Neural progenitor cell (in vitro differentiated cells): Measurements from ENCODE around the gene RALGAPA2. TPM values are rescaled to one million over a fixed set of nuclear protein-coding genes. Genes with fewer than 3 reads are reported as not detected.

Experiments
- DNase-seq: peaks from one replicate; pipeline ENCODE4 v3.0.0-alpha.2; 2016; ENCODE audit warnings: low spot score
- H2AFZ ChIP-seq: fragments of 200-600 bp; sonication (generic); replicated peaks from 2 replicates; pipeline ENCODE4 v1.6.1; 2016; ENCODE audit warnings: antibody characterized with exemption
- H3F3A ChIP-seq: fragments of 200-600 bp; sonication (generic); 2 replicates; pipeline ENCODE4 v1.6.1; 2016; ENCODE audit warnings: antibody characterized with exemption, low read depth
- H3K27ac ChIP-seq: fragments of 200-600 bp; sonication (generic); 2 replicates; pipeline ENCODE4 v1.5.1; 2016; ENCODE audit warnings: mild to moderate bottlenecking
- H3K27me3 ChIP-seq: fragments of 200-600 bp; sonication (generic); 2 replicates; pipeline ENCODE4 v1.6.1; 2016; ENCODE audit warnings: mild to moderate bottlenecking, moderate library complexity
- H3K36me3 ChIP-seq: fragments of 200-600 bp; sonication (generic); 2 replicates; pipeline ENCODE4 v1.5.1; 2016
- H3K4me1 ChIP-seq: fragments of 200-600 bp; sonication (generic); 2 replicates; pipeline ENCODE4 v1.6.1; 2016; ENCODE audit warnings: mixed run types
- H3K4me2 ChIP-seq: fragments of 200-600 bp; sonication (generic); 2 replicates; pipeline ENCODE4 v1.6.1; 2016
- H3K4me3 ChIP-seq: fragments of 200-600 bp; sonication (generic); 2 replicates; pipeline ENCODE4 v1.5.1; 2016
- H3K79me2 ChIP-seq: fragments of 200-600 bp; sonication (generic); 2 replicates; pipeline ENCODE4 v1.6.1; 2016; ENCODE audit warnings: low read depth
- H3K9ac ChIP-seq: fragments of 200-600 bp; sonication (generic); 2 replicates; pipeline ENCODE4 v1.6.1; 2016
- H3K9me3 ChIP-seq: fragments of 200-600 bp; sonication (generic); 2 replicates; pipeline ENCODE4 v1.5.1; 2016; ENCODE audit warnings: low read depth
- H4K20me1 ChIP-seq: fragments of 200-600 bp; sonication (generic); 2 replicates; pipeline ENCODE4 v1.6.1; 2016; ENCODE audit warnings: low read depth
- H3K27ac Mint-ChIP-seq: 3 replicates; pipeline ENCODE4 v1.8.0; 2021; ENCODE audit warnings: mixed read lengths
- H3K27me3 Mint-ChIP-seq: 2 replicates; pipeline ENCODE4 v1.8.0; 2022; ENCODE audit warnings: low read depth, mild to moderate bottlenecking, inconsistent platforms, moderate library complexity, mixed read lengths; ENCODE audit not compliant: insufficient read depth
- H3K36me3 Mint-ChIP-seq: 3 replicates; pipeline ENCODE4 v1.8.0; 2021; ENCODE audit warnings: mixed read lengths
- H3K4me1 Mint-ChIP-seq: 3 replicates; pipeline ENCODE4 v1.8.0; 2021; ENCODE audit warnings: mixed read lengths
- H3K4me3 Mint-ChIP-seq: 3 replicates; pipeline ENCODE4 v1.8.0; 2021; ENCODE audit warnings: mild to moderate bottlenecking, moderate library complexity, mixed read lengths
- H3K9me3 Mint-ChIP-seq: 3 replicates; pipeline ENCODE4 v1.8.0; 2020; ENCODE audit warnings: mixed read lengths
- EZH2 ChIP-seq: fragments of 200-600 bp; sonication (generic); IDR thresholded peaks from 2 replicates; pipeline ENCODE4 v1.6.1; 2017; ENCODE audit warnings: antibody characterized with exemption, mild to moderate bottlenecking, moderate library complexity
- EZH2phosphoT487 ChIP-seq: fragments of 200-600 bp; sonication (generic); IDR thresholded peaks from 2 replicates; pipeline ENCODE4 v1.6.1; 2017; ENCODE audit warnings: antibody characterized with exemption
- total RNA-seq: library from RNA; depleted of rRNA; stranded (reverse); fragments of >200 nt; gene quantifications from 2 replicates; pipeline ENCODE4 v1.2.3, GENCODE V29; 2015; ENCODE audit warnings: low replicate concordance
- TF ChIP-seq, protein P1 (sequence below): fragments of 200-600 bp; sonication (generic); IDR thresholded peaks from 2 replicates; pipeline ENCODE4 v1.5.1; 2017; ENCODE audit warnings: antibody characterized with exemption, mild to moderate bottlenecking

Gene RALGAPA2
- total RNA-seq, 1 donor from 2014 or later = 25.9 TPM

DNA sequence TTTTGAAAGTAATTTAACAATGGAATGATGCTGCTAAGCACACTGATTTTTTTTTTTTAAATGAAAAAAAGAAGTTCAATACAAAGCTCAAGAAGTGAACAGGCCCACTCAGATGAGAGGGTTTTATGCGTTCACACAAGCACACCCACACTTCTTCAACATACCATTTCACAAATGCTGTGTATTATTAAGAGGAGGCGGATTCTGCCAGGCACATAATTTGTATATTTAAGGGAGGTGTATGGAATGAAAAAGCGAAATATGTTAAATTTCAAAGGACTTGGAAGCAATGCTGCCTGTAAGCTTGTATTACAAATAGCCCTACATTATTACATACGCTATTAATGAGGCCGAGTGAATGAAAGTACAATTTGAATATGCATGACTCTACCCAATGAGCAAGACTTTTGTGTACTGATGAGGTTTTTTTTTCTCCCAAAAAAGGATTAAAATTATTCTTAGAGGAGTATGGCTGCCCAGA lies 220.6 kb downstream of the RALGAPA2 start:
- no peaks in the 10 kb centered on the region for H3K9me3 Mint-ChIP-seq

DNA sequence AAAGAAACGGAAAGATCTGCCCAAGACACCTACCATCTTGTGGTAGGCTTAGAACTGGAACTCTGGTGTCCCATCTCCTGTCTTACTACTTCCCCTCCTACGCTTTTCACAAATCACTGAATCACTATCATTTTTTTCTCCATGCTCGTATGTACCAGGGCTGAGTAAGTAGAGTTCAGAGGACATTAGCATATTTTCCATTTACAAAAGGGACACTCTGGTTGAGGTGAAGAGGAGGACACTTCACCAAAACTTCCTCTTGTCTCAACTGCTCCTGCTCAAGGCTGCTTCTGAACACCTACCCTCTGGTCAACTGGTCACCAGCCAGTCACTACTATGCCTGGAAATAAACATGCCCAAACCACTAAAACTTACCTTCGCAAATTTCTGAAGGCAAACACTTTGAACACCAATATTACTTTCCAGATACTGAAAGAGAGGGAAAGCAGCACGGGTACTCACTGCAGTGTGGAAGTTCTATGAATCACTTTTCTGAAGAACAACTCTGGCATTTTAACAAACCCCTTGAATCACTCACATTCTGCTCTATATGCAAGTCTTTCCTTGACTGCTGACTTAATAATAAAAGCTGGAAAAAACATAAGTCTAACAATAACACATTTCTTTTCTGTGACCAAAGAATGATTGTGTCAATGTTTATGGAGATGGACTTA lies 221.2 kb downstream of the RALGAPA2 start:
- Histone ChIP-seq H3K4me2 (no peak overlapping the region), H3K4me3 (no peak overlapping the region), H3K36me3 (no peaks in the 10 kb centered on the region), H3F3A (peaks cover 17% of the 10 kb centered on the region), H3K27me3 (no peaks in the 10 kb centered on the region), H2AFZ (no peak overlapping the region), H3K27ac (no peak overlapping the region), H3K79me2 (no peaks in the 10 kb centered on the region), H3K4me1 (peaks cover 52% of the 10 kb centered on the region), H4K20me1 (no peaks in the 10 kb centered on the region), H3K9me3 (no peaks in the 10 kb centered on the region), H3K9ac (no peak overlapping the region)
- Mint-ChIP-seq H3K36me3 (peaks cover 19% of the 10 kb centered on the region), H3K9me3 (peaks cover 5% of the 10 kb centered on the region), H3K4me1 (peaks cover 49% of the 10 kb centered on the region), H3K27me3 (peaks cover 2% of the 10 kb centered on the region), H3K4me3 (no peak overlapping the region), H3K27ac (no peak overlapping the region)
- no peak for DNase-seq
- TF ChIP-seq, protein P1, sequence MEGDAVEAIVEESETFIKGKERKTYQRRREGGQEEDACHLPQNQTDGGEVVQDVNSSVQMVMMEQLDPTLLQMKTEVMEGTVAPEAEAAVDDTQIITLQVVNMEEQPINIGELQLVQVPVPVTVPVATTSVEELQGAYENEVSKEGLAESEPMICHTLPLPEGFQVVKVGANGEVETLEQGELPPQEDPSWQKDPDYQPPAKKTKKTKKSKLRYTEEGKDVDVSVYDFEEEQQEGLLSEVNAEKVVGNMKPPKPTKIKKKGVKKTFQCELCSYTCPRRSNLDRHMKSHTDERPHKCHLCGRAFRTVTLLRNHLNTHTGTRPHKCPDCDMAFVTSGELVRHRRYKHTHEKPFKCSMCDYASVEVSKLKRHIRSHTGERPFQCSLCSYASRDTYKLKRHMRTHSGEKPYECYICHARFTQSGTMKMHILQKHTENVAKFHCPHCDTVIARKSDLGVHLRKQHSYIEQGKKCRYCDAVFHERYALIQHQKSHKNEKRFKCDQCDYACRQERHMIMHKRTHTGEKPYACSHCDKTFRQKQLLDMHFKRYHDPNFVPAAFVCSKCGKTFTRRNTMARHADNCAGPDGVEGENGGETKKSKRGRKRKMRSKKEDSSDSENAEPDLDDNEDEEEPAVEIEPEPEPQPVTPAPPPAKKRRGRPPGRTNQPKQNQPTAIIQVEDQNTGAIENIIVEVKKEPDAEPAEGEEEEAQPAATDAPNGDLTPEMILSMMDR = no peak
- no peak for TF ChIP-seq EZH2phosphoT487
- no peak for TF ChIP-seq EZH2

More for the DNA sequence above, 220.6 kb downstream of the RALGAPA2 start:
- Histone ChIP-seq H3K4me2 (peak overlapping the region; percentile 75), H3K9me3 (no peaks in the 10 kb centered on the region), H3K79me2 (no peaks in the 10 kb centered on the region), H3K4me3 (no peak overlapping the region), H3F3A (peaks cover 17% of the 10 kb centered on the region), H3K27ac (peak overlapping the region; percentile 97), H3K27me3 (no peaks in the 10 kb centered on the region), H2AFZ (no peak overlapping the region), H3K4me1 (peaks cover 52% of the 10 kb centered on the region), H4K20me1 (no peaks in the 10 kb centered on the region), H3K9ac (no peak overlapping the region), H3K36me3 (no peaks in the 10 kb centered on the region)
- Mint-ChIP-seq H3K4me3 (no peak overlapping the region), H3K4me1 (peaks cover 49% of the 10 kb centered on the region), H3K27me3 (peaks cover 2% of the 10 kb centered on the region), H3K27ac (peak overlapping the region; percentile 92), H3K36me3 (peaks cover 15% of the 10 kb centered on the region)
- DNase-seq = no peak
- no peak for TF ChIP-seq EZH2
- no peak for TF ChIP-seq EZH2phosphoT487
- TF ChIP-seq, protein P1 = no peak

DNA sequence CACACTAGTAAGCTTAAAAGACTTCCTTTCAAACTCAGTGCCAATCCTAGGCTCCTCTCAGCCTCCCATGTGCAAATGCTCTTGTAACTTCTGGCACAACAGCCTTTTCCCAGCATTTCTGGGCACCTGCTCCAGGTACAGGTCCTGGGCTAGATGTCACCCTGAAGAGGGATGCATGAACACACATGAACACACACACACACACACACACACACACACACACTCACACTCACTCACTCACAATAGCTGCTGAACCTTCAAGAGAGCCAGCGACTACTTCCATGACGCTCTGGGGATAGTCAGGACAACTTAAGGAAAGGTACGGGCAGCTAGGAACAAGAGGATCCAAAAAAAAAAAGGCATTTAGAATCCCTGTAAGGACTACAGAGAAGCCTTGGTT lies 221.8 kb downstream of the RALGAPA2 start:
- H3K27ac Mint-ChIP-seq = no peak overlapping the region

More for the DNA sequence above, 221.8 kb downstream of the RALGAPA2 start:
- no peaks in the 10 kb centered on the region for H3K9me3 ChIP-seq
- H3K9me3 Mint-ChIP-seq = peaks cover 5% of the 10 kb centered on the region
- TF ChIP-seq EZH2 = no peak
- TF ChIP-seq EZH2phosphoT487 = no peak
- TF ChIP-seq, protein P1 = no peak
- H3K4me3 Mint-ChIP-seq = no peak overlapping the region
- H3K4me1 ChIP-seq = peaks cover 52% of the 10 kb centered on the region
- no peaks in the 10 kb centered on the region for H4K20me1 ChIP-seq
- no peak overlapping the region for H3K4me2 ChIP-seq
- peaks cover 17% of the 10 kb centered on the region for H3F3A ChIP-seq
- H3K4me3 ChIP-seq = no peak overlapping the region
- peaks cover 16% of the 10 kb centered on the region for H3K36me3 Mint-ChIP-seq
- H3K79me2 ChIP-seq = no peaks in the 10 kb centered on the region
- no peaks in the 10 kb centered on the region for H3K36me3 ChIP-seq
- H3K27me3 Mint-ChIP-seq = peaks cover 2% of the 10 kb centered on the region
- H3K4me1 Mint-ChIP-seq = peaks cover 49% of the 10 kb centered on the region
- H3K9ac ChIP-seq = no peak overlapping the region
- no peaks in the 10 kb centered on the region for H3K27me3 ChIP-seq
- H3K27ac ChIP-seq = no peak overlapping the region
- H2AFZ ChIP-seq = no peak overlapping the region
- DNase-seq = no peak
